Measurements from ENCODE around the gene AQP6. TPM values are rescaled to one million over a fixed set of nuclear protein-coding genes. Genes with fewer than 3 reads are reported as not detected.

The AQP6 gene
- total and polyA plus RNA-seq, 2 donors (not counting 3 experiments of a cell fraction or from before 2014, with no cell fraction given) = 0.04 TPM; not detected in 1

DNA sequence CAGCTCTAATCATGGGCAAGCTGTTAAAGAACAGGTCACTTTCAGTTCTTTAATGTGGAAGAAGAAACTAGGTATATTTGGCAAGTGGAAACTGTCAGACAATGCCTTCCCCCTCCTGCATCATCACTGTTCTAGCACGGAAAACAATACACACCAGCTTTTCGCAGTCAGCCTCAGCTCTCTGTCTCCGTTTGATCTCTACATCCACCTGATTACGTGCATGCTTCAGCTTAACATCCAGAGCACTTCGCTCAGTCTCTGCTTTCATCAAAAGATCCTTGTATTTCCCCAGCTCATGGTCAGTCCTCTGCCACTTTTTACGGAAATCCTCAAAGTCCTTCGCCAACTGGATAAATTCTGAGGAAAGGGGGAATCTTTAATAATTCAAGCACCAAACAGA, 33.5 kb downstream of the AQP6 start:
- dilution Hi-C loops (cut with MboI; ENCODE audit: extremely low pct_ligation_motif_present, low sequenced_read_pairs) = no loop called here
- H3K36me3 ChIP-seq (ENCODE audit: control insufficient read depth in 2 of 2, extremely low read depth in 1 of 2, insufficient read depth in 2 of 2, low read length in 2 of 2) = peaks cover 0 to 3% of the 10 kb centered on the region in 2 experiments

DNA sequence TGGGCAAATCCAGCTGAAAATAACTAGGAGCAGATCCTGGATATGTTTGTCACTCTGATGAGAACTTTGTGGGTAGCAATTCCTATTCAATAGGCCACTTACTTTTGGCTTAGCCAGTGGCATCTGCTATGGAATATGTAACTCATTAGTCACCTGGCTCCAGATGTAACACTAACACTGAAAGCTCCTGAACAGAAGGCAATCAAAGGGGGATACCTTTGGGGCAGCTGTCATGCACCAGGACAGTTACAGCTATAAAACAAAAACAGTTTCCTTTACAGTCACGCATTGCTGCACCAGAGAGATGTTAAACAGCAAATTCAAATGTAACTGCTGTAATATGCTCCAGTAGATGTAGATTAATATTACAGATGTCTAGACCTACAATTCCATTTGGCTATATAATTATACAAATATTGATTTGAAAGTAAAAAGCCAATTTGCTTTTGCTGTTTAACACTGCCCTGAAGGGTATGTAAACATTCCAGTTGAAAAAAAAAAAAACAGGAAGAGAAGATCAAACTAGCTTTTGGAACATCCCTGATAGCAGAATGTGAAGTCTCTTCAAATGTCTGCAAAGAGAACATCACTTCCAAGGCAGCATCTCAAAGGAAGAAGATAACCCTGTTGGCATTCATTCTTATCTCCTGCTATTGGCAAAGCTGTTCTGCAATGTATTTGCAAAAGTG, 34.2 kb downstream of the AQP6 start:
- H3K9ac ChIP-seq (replicated peaks; ENCODE audit: extremely low read depth, insufficient read depth, low read length) = no peak overlapping the region
- BruUV-seq (replicated peaks) = no TSS peak
- DNase-seq (ENCODE audit: low read depth, low spot score) (no peak), FAIRE-seq (peak; percentile 38)
- H3K4me2 ChIP-seq (ENCODE audit: insufficient read depth, low read length) = no peak overlapping the region
- H3K27ac ChIP-seq (ENCODE audit: insufficient read depth, low read depth, low read length) = no peak overlapping the region
- TF ChIP-seq, protein P1, sequence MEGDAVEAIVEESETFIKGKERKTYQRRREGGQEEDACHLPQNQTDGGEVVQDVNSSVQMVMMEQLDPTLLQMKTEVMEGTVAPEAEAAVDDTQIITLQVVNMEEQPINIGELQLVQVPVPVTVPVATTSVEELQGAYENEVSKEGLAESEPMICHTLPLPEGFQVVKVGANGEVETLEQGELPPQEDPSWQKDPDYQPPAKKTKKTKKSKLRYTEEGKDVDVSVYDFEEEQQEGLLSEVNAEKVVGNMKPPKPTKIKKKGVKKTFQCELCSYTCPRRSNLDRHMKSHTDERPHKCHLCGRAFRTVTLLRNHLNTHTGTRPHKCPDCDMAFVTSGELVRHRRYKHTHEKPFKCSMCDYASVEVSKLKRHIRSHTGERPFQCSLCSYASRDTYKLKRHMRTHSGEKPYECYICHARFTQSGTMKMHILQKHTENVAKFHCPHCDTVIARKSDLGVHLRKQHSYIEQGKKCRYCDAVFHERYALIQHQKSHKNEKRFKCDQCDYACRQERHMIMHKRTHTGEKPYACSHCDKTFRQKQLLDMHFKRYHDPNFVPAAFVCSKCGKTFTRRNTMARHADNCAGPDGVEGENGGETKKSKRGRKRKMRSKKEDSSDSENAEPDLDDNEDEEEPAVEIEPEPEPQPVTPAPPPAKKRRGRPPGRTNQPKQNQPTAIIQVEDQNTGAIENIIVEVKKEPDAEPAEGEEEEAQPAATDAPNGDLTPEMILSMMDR (IDR thresholded peaks at IDR 0.05; ENCODE audit: extremely low read depth in 1 of 2, insufficient read depth in 1 of 2, low read depth in 1 of 2, low read length in 2 of 2) = no peak
- TF ChIP-seq MYC (IDR thresholded peaks at IDR 0.05; ENCODE audit: low read depth, low read length) = no peak
- no peak for TF ChIP-seq JUN (IDR thresholded peaks at IDR 0.05; ENCODE audit: borderline replicate concordance, insufficient read depth, insufficient read length, low read depth)
- no peak for TF ChIP-seq GATA2 (IDR thresholded peaks at IDR 0.05; ENCODE audit: insufficient read depth, insufficient read length, low read depth, low read length)
- no peak for TF ChIP-seq POLR2AphosphoS5 (IDR thresholded peaks at IDR 0.05; ENCODE audit: insufficient read depth, low read depth, low read length)
- no peak for TF ChIP-seq POLR2A (IDR thresholded peaks at IDR 0.05; ENCODE audit: low read depth, low read length)
- TF ChIP-seq, protein P2, sequence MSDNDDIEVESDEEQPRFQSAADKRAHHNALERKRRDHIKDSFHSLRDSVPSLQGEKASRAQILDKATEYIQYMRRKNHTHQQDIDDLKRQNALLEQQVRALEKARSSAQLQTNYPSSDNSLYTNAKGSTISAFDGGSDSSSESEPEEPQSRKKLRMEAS (IDR thresholded peaks at IDR 0.05; ENCODE audit: insufficient read depth, insufficient read length) = no peak
- TF ChIP-seq EZH2 (IDR thresholded peaks at IDR 0.05; ENCODE audit: borderline replicate concordance, low read depth, low read length, severe bottlenecking) = no peak
- H3K79me2 ChIP-seq (ENCODE audit: control insufficient read depth, insufficient read depth, low read length) = peaks cover 26% of the 10 kb centered on the region
- H2AFZ ChIP-seq (ENCODE audit: low read depth, low read length) = no peak overlapping the region
- no peaks in the 10 kb centered on the region for H3K9me1 ChIP-seq (replicated peaks; ENCODE audit: control insufficient read depth, extremely low read depth, insufficient read depth, low read length)
- peaks cover 2% of the 10 kb centered on the region for H4K20me1 ChIP-seq (replicated peaks; ENCODE audit: control insufficient read depth, extremely low read depth, insufficient read depth, low read length)
- H3K27me3 ChIP-seq (ENCODE audit: control insufficient read depth in 2 of 2, insufficient read depth in 2 of 2, low read length in 2 of 2) = no peaks in the 10 kb centered on the region
- POLR2A ChIA-PET = no interaction called here
- peaks cover 3% of the 10 kb centered on the region for H3K4me1 ChIP-seq (ENCODE audit: control insufficient read depth, extremely low read depth, insufficient read depth, low read length)
- H3K4me3 ChIP-seq (replicated peaks in 1 of 3; ENCODE audit: insufficient read depth in 1 of 3, low read depth in 1 of 3, low read length in 3 of 3) = no peak overlapping the region
- H3K9me3 ChIP-seq (replicated peaks; ENCODE audit: control insufficient read depth, insufficient read depth, low read length) = no peaks in the 10 kb centered on the region
- intact Hi-C loops (cut with micrococcal nuclease) (no loop called here), dilution Hi-C loops (cut with MboI; ENCODE audit: extremely low pct_ligation_motif_present, low sequenced_read_pairs) (no loop called here)
- CTCF ChIA-PET = interaction anchor here (1.6 to 4.1 kb wide), 6 partner anchors 10 to 63 kb away, joined by 5 to 17 read pairs (median 12); partner anchors contain the start of gene RACGAP1
- H3K36me3 ChIP-seq (ENCODE audit: control insufficient read depth in 2 of 2, extremely low read depth in 1 of 2, insufficient read depth in 2 of 2, low read length in 2 of 2) = peaks cover 0 to 3% of the 10 kb centered on the region in 2 experiments

More for the DNA sequence above, 33.5 kb downstream of the AQP6 start:
- no peak overlapping the region for H3K27ac ChIP-seq (ENCODE audit: insufficient read depth, low read depth, low read length)
- H3K4me2 ChIP-seq (ENCODE audit: insufficient read depth, low read length) = no peak overlapping the region
- ChIA-PET CTCF (interaction anchor here (1.1 to 4.1 kb wide), 6 partner anchors 10 to 40 kb away, joined by 3 to 17 read pairs (median 10); partner anchors contain the start of gene RACGAP1), POLR2A (no interaction called here)
- no peak for TF ChIP-seq MYC (IDR thresholded peaks at IDR 0.05; ENCODE audit: low read depth, low read length)
- TF ChIP-seq JUN (IDR thresholded peaks at IDR 0.05; ENCODE audit: borderline replicate concordance, insufficient read depth, insufficient read length, low read depth) = no peak
- no peak overlapping the region for H2AFZ ChIP-seq (ENCODE audit: low read depth, low read length)
- no peaks in the 10 kb centered on the region for H3K27me3 ChIP-seq (ENCODE audit: control insufficient read depth in 2 of 2, insufficient read depth in 2 of 2, low read length in 2 of 2)
- no peak for FAIRE-seq
- H3K4me3 ChIP-seq (replicated peaks in 1 of 3; ENCODE audit: insufficient read depth in 1 of 3, low read depth in 1 of 3, low read length in 3 of 3) = no peak overlapping the region
- no peaks in the 10 kb centered on the region for H3K9me1 ChIP-seq (replicated peaks; ENCODE audit: control insufficient read depth, extremely low read depth, insufficient read depth, low read length)
- no peak for DNase-seq (ENCODE audit: low read depth, low spot score)
- H3K4me1 ChIP-seq (ENCODE audit: control insufficient read depth, extremely low read depth, insufficient read depth, low read length) = peaks cover 3% of the 10 kb centered on the region
- intact Hi-C loops (cut with micrococcal nuclease) = no loop called here
- H4K20me1 ChIP-seq (replicated peaks; ENCODE audit: control insufficient read depth, extremely low read depth, insufficient read depth, low read length) = peaks cover 2% of the 10 kb centered on the region
- H3K9me3 ChIP-seq (replicated peaks; ENCODE audit: control insufficient read depth, insufficient read depth, low read length) = no peaks in the 10 kb centered on the region
- H3K79me2 ChIP-seq (ENCODE audit: control insufficient read depth, insufficient read depth, low read length) = peaks cover 24% of the 10 kb centered on the region
- no TSS peak for BruUV-seq (replicated peaks)
- H3K9ac ChIP-seq (replicated peaks; ENCODE audit: extremely low read depth, insufficient read depth, low read length) = no peak overlapping the region

Measured in endothelial cell of umbilical vein (primary cell).